Ramos (cell line): ENCODE results near the gene STK36.

ENCODE experiments used
- in situ Hi-C: fragments of 300-500 bp; cut with MboI; formaldehyde crosslinking; loops from one replicate; pipeline ENCODE4 v1.14.3; 2022; ENCODE audit warnings: low sequenced_read_pairs; ENCODE audit not compliant: unreplicated experiment

STK36 gene

DNA sequence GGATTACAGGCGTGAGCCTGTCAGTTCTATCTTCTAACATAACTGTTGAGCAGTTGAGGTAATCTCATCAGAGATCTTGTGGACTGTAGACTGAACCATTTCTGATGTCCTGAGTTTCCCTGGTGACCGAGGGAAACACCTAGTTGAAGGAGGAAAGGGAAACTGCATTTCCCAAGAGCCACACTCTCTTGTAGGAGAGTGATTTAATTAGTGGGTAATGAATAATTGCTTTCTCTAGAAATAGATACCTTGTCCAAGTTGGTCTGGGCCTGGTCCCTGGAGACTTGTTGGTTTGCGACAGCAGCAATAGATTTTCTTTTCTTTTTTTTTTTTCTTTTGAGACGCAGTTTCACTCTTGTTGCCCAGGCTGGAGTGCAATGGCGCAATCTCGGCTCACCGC lies 46.2 kb downstream of the STK36 start:
- in situ Hi-C loops = no loop called here

DNA sequence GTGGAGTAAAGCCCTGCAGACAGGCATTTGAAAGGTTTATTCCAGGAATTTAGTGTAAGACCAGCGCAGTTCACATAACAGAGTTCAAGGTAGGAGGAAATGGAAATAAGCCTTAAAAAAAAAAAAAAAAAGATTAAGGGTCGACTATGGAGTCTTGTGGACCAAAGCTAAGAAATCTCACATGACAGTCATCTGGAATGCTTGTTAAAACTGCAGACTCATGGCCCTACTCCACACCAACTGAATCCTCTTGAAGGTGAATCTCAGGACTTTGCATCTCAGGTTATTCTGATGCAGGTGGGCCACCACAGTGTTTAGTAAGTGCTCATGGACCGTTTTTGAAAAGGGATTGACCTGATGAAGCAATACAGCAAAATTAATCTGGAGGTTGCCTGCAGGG lies 47.6 kb downstream of the STK36 start:
- in situ Hi-C loops = no loop called here

DNA sequence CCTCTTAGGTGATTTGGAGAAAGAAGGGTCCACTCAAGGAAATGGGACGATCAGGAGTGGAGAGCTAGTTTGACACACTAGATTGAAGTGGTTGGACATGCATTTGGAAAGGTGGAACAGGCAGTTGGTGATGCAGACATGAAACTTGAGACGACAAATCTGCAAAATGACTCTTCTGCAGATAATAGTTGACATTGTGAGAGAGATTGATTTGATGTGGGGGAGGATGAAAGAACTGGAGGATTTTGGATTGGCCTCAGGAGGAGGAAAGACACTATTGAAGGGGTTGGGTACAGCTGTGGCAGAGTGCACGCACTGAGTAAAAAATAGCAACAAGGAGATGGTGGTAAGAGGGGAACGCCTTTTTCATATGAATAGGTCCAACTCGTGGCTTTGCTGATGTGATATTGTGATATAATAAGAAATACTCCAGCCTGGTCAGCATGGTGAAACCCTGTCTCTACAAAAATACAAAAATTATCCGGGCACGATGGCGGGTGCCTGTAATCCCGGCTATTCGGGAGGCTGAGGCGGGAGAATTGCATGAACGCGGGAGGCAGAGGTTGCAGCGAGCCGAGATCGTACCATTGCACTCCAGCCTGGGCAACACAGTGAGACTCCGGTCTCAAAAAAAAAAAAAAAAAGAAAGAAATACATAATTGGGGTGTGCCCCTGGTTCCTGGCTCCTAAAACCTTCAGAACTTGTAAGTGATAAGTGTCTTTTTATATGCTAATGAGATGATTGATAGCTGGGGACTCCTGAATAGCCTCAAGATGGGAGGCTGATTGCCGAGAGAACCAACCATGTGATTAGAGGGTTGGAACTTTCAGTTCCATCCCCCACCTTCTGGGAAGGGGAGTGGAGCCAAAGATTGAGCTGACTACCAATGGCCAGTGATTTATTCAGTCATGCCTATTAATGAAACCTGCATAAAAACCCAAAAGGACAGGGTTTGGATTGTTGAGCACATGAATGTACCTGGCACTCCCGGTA lies 48.5 kb downstream of the STK36 start:
- in situ Hi-C loops = no loop called here

DNA sequence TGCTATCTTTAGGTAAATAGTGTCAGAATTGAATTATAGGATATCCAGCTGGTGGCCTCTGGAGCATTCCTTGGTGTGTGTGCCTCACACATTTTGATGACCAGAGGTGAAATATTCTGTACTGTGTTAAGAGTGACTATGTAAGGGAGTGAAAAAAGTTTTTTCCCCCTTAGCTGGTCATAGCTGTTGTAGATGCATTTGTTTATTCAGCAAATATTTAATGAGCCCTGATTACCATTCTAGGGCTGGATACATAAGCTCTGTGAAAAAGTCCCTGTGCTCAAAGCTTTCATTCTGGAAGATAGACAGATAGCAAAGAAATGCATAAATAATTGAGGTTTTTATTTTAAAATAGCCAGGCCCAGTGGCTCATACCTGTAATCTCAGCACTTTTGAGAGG lies 49.6 kb downstream of the STK36 start:
- in situ Hi-C loops = no loop called here

DNA sequence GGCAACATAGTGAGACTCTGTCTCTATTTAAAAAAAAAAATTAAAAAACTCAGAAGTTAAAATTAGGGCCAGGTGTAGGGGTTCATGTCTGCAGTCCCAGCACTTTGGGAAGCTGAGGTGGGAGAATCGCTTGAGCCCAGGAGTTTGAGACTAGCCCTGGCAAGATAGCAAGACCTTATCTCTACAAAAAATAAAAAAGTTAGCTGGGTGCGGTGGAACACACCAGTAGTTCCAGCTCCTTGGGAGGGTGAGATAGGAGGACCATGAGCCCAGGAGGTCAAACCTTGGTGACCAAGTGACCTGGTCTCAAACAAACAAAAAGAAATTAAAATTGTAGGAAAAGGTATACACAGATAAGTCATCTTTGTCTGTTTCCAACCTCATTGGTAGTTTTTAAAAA lies 50.0 kb downstream of the STK36 start:
- in situ Hi-C loops = no loop called here

DNA sequence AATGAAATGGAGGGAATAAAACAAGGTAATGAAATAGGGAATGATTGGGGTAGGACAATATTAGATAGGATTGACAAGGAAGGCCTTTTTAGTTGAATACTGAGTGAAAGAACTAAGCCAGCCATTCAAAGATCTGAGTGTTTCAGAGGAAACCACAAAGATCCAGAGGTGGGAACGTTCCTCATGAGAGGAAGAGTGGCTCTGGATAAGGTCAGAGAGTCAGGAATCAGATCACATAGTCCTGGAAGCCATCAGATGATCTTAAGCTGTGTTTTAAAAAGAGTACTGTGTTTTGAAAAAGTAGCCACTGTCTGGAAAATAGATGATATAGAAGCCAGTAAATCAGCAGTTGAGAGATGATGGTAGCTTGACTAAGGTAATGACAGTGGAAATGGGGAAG lies 50.5 kb downstream of the STK36 start:
- in situ Hi-C loops = no loop called here

DNA sequence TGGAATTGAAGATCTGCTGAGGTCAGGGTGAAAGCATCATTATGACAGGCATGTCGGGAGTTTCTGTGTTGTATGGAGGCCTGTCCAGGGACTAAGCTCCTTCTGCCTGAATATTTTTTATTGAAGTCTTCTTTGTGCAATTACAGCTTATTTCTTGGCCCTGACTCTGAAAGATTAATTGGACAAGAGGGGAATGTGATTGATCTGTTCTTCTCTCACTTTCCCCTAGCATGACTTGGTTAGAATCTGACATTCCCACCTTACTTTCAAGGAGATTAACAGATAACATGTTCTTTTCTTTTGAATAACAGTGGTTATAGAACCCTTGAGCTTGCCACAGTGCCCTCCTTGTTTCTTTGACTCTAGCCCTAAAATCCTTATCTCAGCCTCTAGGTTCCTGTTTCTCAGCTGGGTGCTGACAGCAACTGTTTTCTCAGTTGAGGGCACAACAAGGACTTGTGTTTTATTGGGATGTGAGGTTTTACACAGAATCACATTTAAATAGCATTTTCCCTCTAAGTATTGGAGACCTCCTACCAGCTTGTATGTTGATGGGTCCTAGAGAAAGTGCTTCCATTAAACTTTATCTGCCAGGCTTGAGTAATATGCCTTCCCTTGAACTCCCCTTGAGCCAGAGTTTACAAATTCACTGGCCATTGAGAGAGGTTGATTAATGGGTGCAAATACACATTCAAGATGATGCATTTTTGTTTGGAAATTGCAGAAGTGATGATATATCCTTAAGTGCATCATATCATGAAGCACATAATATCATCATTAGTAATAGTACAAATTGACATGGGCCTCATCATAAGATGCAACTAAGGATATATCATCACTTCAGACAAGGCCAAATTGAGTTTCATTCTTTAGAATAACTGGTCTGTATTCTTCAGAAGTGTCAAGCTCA lies 51.2 kb downstream of the STK36 start:
- in situ Hi-C loops = no loop called here

DNA sequence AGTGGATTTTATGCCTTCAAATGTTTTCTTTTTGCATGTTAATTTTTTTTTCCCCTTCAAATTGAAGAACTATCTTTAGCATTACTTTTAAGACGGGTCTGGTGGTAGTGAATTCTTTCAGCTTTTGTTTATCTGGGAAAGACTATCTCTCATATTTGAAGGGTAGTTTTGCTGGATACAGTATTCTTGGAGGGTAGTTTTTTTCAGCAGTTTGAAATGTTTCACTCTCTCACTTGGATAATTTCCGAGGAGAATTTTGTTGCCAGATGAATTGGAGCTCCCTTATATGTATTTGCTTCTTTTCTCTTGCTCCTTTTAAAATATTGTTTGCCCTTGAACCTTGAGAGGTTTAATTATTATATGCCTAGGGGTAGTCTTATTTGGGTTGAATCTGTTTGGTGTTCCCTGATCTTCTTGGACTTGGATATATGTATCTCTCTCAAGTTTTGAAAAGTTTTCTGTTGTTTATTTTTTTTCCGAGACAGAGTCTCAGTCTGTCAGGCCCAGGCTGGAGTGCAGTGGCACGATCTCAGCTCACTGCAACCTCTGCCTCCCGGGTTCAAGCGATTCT lies 54.2 kb downstream of the STK36 start:
- in situ Hi-C loops = no loop called here

DNA sequence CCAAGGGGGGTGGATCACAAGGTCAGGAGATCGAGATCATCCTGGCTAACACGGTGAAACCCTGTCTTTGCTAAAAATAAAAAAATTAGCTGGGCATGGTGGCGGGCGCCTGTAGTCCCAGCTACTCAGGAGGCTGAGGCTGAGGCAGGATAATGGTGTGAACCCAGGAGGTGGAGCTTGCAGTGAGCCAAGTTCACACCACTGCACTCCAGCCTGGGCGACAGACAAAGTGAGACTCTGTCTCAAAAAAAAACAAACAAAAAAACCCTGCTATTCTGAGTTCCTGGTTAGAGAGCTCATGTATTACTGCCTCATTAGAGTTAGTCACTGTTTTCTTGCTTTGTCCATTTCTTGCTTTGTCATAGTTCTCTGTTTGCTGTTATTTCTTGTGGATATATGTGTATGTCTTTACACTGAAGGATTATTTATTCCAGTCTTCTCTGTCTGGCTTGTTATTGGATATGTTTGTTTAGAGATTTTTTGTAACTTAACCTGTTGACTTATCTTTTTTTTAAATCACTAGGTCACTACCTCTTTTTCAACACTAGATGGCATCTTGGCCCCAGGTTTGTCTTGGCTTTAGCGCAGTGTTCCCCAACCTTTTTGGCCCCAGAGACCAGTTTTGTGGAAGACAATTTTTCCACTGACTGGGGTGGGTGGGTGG lies 55.7 kb downstream of the STK36 start:
- in situ Hi-C loops = no loop called here

DNA sequence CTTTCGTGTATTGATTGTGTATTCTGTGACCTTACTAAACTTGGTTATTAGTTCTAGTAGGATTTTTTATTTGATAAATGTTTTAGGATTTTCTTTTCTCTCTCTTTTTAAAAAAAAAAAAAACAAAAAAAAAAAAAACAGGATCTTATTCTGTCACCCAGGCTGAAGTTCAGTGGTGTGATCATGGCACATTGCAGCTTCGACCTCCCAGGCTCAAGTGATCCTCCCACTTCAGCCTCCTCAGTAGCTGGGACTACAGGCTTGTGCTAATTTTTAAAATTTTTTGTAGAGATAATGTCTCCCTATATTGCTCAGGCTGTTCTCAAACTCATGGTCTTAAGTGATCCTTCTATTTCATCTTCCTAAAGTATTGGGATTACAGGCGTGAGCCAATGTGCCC lies 57.8 kb downstream of the STK36 start:
- in situ Hi-C loops = loop anchor here (10.0 kb wide), 1 partner anchor 115 kb away; no protein-coding TSS in a partner anchor

DNA sequence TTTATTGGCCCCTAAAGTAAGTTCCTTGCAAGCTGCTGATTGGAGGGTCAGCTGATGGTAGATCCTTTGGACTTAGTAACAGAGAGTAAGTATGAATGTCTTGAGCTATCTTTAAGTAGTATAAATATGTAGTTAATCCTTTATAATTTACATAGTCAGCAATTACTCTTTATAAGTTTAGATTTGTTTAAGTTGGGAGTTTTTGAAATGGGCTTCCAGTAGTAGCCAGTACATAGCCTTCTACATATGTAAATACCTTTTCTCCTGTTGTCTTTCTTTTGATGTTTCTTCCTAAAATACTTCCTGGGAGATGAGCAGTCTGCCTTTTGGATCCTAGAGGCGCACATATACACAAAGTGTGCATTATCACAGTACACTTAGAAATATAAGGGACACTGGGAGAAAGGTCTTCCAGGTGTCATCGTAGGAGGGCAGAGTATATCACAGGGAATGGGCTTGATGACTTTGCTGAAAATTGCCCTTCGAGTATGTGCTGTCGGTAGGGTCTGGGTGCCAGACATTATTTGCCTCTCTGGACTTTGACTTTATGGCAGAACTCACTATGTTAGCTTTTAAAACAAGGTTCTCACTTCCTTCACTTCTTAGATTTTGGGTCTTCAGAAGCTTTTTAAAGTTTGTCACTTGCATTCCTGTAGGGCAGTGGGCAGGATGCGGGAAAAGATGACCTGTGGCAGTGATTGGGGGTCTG lies 60.3 kb downstream of the STK36 start:
- in situ Hi-C loops = loop anchor here (10.0 kb wide), 1 partner anchor 113 kb away; no protein-coding TSS in a partner anchor

DNA sequence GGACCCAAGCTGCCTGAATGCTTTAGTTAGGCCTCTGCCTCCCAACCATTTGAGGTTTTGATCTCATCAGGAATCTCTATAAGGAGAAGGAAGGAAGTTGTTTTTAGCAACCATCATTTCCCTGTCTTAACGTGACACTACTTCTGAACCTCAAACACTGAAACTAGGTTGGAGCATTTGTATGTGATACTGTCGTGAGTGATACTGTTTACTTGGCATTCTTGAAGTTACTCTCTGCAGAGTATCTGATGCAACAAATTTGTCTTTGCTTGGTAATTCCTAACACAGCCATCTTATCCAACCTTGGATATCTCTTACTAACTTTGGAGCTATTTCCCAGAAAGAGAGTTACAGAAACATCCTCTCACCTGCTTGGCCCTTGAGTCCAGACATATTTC lies 60.9 kb downstream of the STK36 start:
- in situ Hi-C loops = loop anchor here (10.0 kb wide), 1 partner anchor 112 kb away; no protein-coding TSS in a partner anchor

DNA sequence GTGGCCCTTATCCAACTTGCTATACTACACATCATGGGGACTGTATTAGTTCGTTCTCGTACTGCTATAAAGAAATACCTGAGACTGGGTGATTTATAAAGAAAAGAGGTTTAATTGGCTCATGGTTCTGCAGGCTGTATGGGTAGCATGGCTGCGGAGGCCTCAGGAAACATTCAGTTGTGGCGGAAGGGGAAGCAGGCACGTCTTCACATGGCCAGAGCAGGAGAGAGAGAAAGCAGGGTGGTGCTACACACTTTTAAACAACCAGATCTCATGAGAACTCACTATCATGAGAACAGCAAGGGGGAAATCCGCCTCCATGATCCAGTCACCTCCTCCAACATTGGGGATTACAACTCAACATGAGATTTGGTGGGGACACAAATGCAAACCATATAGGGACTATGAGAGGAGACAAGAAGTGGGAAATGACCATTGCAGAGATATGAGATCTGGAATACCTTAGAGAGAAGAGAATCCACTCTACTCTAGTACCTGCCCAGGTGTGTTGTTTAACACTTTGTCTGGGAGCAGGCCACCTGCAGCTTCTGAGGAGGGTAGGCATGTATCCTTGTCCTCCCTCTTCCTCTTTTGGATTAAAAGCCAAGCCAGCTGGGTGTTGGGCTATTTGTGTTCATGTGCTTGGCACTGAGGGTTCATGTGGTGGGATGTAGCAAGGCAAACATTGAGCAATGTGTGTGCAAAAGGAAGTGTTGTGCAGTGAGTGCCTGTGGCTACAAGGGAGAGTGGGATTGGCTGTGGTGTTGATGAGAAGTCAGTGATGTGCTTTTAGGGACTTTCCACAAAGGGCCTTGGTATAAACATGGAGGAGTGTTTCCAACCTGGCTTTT lies 61.5 kb downstream of the STK36 start:
- in situ Hi-C loops = loop anchor here (10.0 kb wide), 1 partner anchor 111 kb away; no protein-coding TSS in a partner anchor

DNA sequence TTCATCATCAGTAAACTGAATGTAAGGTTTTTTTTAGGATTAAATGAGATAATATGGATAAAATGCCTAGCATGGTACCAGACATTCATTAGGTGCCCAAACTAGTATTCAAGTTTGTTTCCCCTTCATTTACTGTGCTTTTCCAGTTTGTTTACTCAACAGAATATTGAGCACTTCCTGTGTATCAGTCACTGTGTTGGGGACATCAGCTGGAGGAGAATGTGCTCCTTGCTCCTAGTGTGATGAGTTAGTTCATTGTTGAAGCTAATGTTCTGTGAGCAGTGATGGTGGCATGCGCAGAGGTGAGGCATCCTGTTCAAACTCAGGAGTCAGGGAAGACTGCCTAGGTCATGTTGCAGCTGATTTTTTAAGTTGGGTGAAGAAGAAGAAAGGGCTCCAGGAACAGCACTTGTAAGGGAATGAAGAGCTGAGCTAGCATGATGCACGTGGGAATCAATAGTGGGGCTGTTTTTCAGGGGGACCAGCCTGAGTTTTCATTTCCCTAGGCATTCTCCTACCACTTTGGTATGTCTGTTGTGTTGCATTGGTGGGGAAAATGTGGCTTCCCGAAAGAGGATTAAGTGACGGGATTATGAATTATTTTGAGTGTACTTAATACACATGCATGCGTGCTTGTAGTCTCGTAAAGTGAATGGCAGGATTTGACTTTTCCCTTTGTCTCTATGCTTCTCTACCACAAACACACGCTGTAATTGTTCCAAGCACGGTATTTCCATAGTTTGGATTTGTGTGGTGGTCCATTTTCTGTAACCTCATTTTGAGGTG lies 62.5 kb downstream of the STK36 start:
- in situ Hi-C loops = loop anchor here (10.0 kb wide), 1 partner anchor 110 kb away; no protein-coding TSS in a partner anchor

DNA sequence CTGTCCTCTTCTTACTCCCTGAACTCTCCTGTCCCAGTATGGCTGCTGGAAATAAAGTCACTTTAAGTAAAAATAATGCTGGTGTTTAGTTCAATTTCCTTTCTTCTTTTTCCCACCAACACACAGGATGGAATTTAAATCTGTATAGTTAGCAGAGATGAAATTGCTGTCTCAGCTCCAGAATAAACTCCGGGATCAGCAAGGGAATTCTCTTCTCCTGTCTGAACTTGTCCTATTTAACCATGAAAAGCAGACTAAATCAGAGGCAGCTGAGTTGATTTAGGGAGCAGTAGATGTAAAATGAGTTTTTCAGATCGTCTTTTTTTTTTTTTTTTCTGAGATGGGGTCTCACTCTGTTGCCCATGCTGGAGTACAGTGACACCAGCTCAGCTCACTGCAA lies 64.6 kb downstream of the STK36 start:
- in situ Hi-C loops = loop anchor here (10.0 kb wide), 1 partner anchor 108 kb away; no protein-coding TSS in a partner anchor

DNA sequence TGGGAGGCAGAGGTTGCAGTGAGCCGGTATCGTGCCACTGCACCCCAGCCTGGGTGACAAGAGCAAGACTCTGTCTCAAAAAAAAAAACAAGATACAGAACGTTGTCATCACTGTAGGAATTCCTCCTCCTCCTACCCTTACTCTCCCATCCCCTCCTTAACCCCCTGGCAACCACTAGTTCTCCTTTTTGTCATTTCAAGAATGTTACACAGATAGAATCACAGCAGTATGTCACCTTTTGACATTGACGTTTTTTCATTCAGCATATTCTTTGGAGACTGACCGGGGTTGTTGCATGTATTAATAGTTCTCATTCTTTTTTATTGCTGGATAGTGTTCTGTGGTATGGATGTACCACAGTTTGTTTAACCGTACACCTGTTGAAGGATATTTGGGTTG lies 71.2 kb downstream of the STK36 start:
- in situ Hi-C loops = no loop called here

DNA sequence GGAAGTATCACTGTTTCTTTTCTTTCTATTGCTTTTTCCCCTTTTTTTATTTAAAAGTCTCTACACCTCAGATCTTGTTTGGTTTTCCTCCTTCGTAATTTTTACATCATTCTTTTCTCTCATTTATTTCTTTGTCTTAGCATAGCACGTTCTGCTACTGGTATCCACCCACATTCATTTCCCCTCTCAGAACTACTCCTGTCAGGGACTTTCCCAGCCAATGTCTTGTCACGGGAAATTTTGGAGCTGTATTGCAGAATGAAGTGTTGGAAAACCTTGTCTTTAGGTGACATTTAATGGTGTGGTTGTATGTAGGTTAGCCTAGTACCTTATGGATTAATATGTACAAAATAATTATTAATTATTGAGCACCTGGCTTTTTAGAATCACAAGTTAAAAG lies 72.7 kb downstream of the STK36 start:
- in situ Hi-C loops = no loop called here

DNA sequence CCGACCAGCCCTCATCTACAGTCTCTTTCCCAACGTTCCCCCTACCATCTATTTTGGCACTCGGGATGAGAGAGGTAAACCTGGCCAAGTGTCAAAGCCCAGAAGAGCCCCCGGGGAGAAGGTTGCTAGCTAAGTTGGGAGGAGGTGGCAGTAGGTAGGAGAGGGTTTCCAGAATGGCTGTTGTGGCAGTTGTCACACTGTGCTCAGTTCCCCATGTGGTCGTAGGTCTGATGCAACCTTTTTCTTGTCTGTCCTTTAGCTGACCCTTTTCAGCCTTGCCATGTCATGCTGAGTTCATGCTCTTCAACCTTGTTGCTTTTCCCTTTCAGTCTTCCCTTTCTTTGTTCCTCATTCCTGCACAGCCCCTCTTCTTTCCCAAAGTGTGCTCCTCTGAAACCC lies 73.3 kb downstream of the STK36 start:
- in situ Hi-C loops = no loop called here
